Cardiac atrium fibroblast (primary cell): ENCODE results near the gene ATP2A2. TPM values are rescaled to one million over a fixed set of nuclear protein-coding genes. Genes with fewer than 3 reads are reported as not detected.

Experiments used
- total RNA-seq: library from RNA; depleted of rRNA; stranded (reverse); fragments of >200 nt; gene quantifications from 2 replicates; pipeline ENCODE4 v1.2.3, GENCODE V29; 2015

The ATP2A2 gene
- 93.2 and 107 TPM in 2 replicates for total RNA-seq

GRCh38 chr12:110280779-110281548 lies at the start of gene ATP2A2:
ATP2A2 (plus strand) TSS chr12:110281247; CDS start chr12:110281790, 543 bp downstream.

Other genes starting within 250 kb of the ATP2A2 start
- gene C12orf76, start 232.7 kb upstream of the ATP2A2 start, total RNA-seq: 7.6 and 12.5 TPM in 2 replicates
- 3.9 and 6.7 TPM in 2 replicates for gene IFT81, start 156.9 kb upstream of the ATP2A2 start, total RNA-seq
- 21.5 and 32.1 TPM in 2 replicates for gene ANAPC7, start 122.5 kb downstream of the ATP2A2 start, total RNA-seq
- 711 and 909 TPM in 2 replicates for gene ARPC3, start 169.1 kb downstream of the ATP2A2 start, total RNA-seq
- gene GPN3, start 187.0 kb downstream of the ATP2A2 start, total RNA-seq: 15.6 and 23.1 TPM in 2 replicates
- 12.5 and 14.3 TPM in 2 replicates for gene FAM216A, start 187.6 kb downstream of the ATP2A2 start, total RNA-seq
- 46.3 and 63.9 TPM in 2 replicates for gene VPS29, start 220.9 kb downstream of the ATP2A2 start, total RNA-seq
- under 0.01 TPM in 1 of 2 replicates, not detected in the other for gene RAD9B, start 221.1 kb downstream of the ATP2A2 start, total RNA-seq